Mesothelial cell of epicardium (in vitro differentiated cells): Measurements from ENCODE around the gene RSRP1. TPM values are rescaled to one million over a fixed set of nuclear protein-coding genes. Genes with fewer than 3 reads are reported as not detected.

Source experiments
- DNase-seq, 2 experiments: peaks; one replicate each; pipeline ENCODE4 v3.0.0; 2021; ENCODE audit warnings: low spot score in 2 of 2; ENCODE audit not compliant: unreplicated experiment in 2 of 2
- H3K27ac Mint-ChIP-seq: 2 replicates; pipeline ENCODE4 v1.8.0; 2021; ENCODE audit warnings: mixed read lengths
- H3K27me3 Mint-ChIP-seq: 2 replicates; pipeline ENCODE4 v1.8.0; 2021; ENCODE audit warnings: low read depth, mixed read lengths
- H3K36me3 Mint-ChIP-seq: 2 replicates; pipeline ENCODE4 v1.8.0; 2021; ENCODE audit warnings: mixed read lengths
- H3K4me1 Mint-ChIP-seq: 2 replicates; pipeline ENCODE4 v1.8.0; 2021; ENCODE audit warnings: mixed read lengths
- H3K4me3 Mint-ChIP-seq: 2 replicates; pipeline ENCODE4 v1.8.0; 2021; ENCODE audit warnings: mild to moderate bottlenecking, moderate library complexity, mixed read lengths
- H3K9me3 Mint-ChIP-seq: 2 replicates; pipeline ENCODE4 v1.8.0; 2021; ENCODE audit warnings: mixed read lengths
- CTCF ChIP-seq: fragments of 200-600 bp; sonication (generic); IDR thresholded peaks from one replicate; pipeline ENCODE4 v1.5.0; 2021; ENCODE audit warnings: antibody characterized with exemption; ENCODE audit not compliant: unreplicated experiment
- total RNA-seq: library from RNA; stranded (reverse); gene quantifications from 3 replicates; pipeline ENCODE4 v1.2.1, GENCODE V29; 2021

RSRP1 gene
- total RNA-seq, 1 donor from 2014 or later: 150 TPM

- Mint-ChIP-seq H3K4me1 (peaks cover 14% of the 10 kb centered on the region), H3K27ac (no peak overlapping the region), H3K27me3 (no peaks in the 10 kb centered on the region), H3K9me3 (no peaks in the 10 kb centered on the region), H3K36me3 (peaks cover 8% of the 10 kb centered on the region), H3K4me3 (no peak overlapping the region)
- DNase-seq: no peak
- TF ChIP-seq CTCF: no peak
These were observed 14.1 kb downstream of the RSRP1 start for GRCh38 chr1:25232866-25233784.

- H3K27ac Mint-ChIP-seq: no peak within 1 kb of the TSS
- H3K27me3 Mint-ChIP-seq: no peaks in the 10 kb centered on the region
- H3K9me3 Mint-ChIP-seq: no peaks in the 10 kb centered on the region
- peaks cover 14% of the 10 kb centered on the region for H3K4me1 Mint-ChIP-seq
- peaks cover 14% of the 10 kb centered on the region for H3K36me3 Mint-ChIP-seq
- peak; percentile 82 to 88 for DNase-seq
- no peak for TF ChIP-seq CTCF
- no peak within 1 kb of the TSS for H3K4me3 Mint-ChIP-seq
These were observed 15.0 kb downstream of the RSRP1 start, which contains the start of gene SYF2 for GRCh38 chr1:25232027-25232865. Gene SYF2, minus strand, starts transcription at chr1:25232502. Its CDS starts 35 bp downstream, at chr1:25232467.

- H3K36me3 Mint-ChIP-seq: peaks cover 47% of the 10 kb centered on the region
- no peak overlapping the region for H3K27ac Mint-ChIP-seq
These were observed 23.8 kb downstream of the RSRP1 start for GRCh38 chr1:25223471-25223870.

GRCh38 chr1:25222606-25223005 is 24.6 kb downstream of the RSRP1 start:
- Mint-ChIP-seq H3K4me1 (no peaks in the 10 kb centered on the region), H3K36me3 (peaks cover 43% of the 10 kb centered on the region), H3K9me3 (no peaks in the 10 kb centered on the region), H3K4me3 (no peak overlapping the region), H3K27ac (no peak overlapping the region), H3K27me3 (no peaks in the 10 kb centered on the region)
- TF ChIP-seq CTCF: no peak
- DNase-seq: no peak

More at GRCh38 chr1:25223471-25223870, 23.8 kb downstream of the RSRP1 start:
- TF ChIP-seq CTCF: no peak
- H3K9me3 Mint-ChIP-seq: no peaks in the 10 kb centered on the region
- no peaks in the 10 kb centered on the region for H3K27me3 Mint-ChIP-seq
- no peak overlapping the region for H3K4me3 Mint-ChIP-seq
- H3K4me1 Mint-ChIP-seq: no peaks in the 10 kb centered on the region
- no peak for DNase-seq

- DNase-seq: no peak
- H3K36me3 Mint-ChIP-seq: peaks cover 32% of the 10 kb centered on the region
- no peak for TF ChIP-seq CTCF
- no peaks in the 10 kb centered on the region for H3K4me1 Mint-ChIP-seq
- no peak overlapping the region for H3K4me3 Mint-ChIP-seq
- no peak overlapping the region for H3K27ac Mint-ChIP-seq
- H3K27me3 Mint-ChIP-seq: no peaks in the 10 kb centered on the region
- no peaks in the 10 kb centered on the region for H3K9me3 Mint-ChIP-seq
These were observed 26.6 kb downstream of the RSRP1 start for GRCh38 chr1:25220666-25221065.
